ENCODE data around the gene POLR2A. TPM values are rescaled to one million over a fixed set of nuclear protein-coding genes. Genes with fewer than 3 reads are reported as not detected.
A peak's percentile ranks its signal among the peaks of the same experiment; 100 is the strongest.

POLR2A gene
- 101 TPM for total RNA-seq
- long read RNA-seq, partial matches to known transcripts, result 27 of 35 reads
- long read RNA-seq, other reads (novel, unspliced or antisense), result 8 of 35 reads

DNA sequence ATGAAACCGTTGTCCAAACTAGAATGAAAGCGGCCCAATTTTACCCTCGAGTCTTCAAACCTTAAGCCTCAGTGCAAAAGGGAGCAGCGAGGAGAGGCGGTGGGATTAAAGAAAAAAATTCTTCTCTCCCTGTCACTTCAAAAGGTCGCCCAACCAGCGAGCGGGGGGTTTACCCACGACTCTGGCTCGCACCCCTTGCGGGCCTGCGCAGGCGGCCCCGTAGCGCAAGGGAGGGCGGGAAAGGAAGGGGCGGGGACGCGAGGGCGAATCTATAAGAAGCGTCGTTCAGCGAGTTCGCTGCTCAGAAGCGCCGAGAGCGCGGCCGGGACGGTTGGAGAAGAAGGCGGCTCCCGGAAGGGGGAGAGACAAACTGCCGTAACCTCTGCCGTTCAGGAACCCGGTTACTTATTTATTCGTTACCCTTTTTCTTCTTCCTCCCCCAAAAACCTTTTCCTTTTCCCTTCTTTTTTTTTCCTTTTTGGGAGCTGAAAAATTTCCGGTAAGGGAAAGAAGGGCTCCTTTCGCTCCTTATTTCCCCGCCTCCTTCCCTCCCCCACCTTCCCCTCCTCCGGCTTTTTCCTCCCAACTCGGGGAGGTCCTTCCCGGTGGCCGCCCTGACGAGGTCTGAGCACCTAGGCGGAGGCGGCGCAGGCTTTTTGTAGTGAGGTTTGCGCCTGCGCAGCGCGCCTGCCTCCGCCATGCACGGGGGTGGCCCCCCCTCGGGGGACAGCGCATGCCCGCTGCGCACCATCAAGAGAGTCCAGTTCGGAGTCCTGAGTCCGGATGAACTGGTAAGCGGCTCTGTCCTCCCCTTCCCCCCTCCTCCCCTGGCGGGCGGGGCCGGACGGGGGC lies at the start of gene POLR2A:
TSS of gene POLR2A (plus strand) at position 300 of the 852 bp plus-strand sequence.
- Histone ChIP-seq H3K4me1 (peaks cover 60% of the 10 kb centered on the region), H3K27me3 (ENCODE audit: low read depth) (no peaks in the 10 kb centered on the region), H3K36me3 (no peaks in the 10 kb centered on the region), H3K27ac (peak within 1 kb of the TSS; percentile 100), H3K4me3 (peak within 1 kb of the TSS; percentile 77), H3K9me3 (no peaks in the 10 kb centered on the region)
- DNase-seq (peak; percentile 98), ATAC-seq (peak; percentile 90 to 93)
- TF ChIP-seq, protein P1, sequence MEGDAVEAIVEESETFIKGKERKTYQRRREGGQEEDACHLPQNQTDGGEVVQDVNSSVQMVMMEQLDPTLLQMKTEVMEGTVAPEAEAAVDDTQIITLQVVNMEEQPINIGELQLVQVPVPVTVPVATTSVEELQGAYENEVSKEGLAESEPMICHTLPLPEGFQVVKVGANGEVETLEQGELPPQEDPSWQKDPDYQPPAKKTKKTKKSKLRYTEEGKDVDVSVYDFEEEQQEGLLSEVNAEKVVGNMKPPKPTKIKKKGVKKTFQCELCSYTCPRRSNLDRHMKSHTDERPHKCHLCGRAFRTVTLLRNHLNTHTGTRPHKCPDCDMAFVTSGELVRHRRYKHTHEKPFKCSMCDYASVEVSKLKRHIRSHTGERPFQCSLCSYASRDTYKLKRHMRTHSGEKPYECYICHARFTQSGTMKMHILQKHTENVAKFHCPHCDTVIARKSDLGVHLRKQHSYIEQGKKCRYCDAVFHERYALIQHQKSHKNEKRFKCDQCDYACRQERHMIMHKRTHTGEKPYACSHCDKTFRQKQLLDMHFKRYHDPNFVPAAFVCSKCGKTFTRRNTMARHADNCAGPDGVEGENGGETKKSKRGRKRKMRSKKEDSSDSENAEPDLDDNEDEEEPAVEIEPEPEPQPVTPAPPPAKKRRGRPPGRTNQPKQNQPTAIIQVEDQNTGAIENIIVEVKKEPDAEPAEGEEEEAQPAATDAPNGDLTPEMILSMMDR (IDR thresholded peaks at IDR 0.05), result peak; percentile 17
- intact Hi-C loops (cut with DNase I), result no loop called here

DNA sequence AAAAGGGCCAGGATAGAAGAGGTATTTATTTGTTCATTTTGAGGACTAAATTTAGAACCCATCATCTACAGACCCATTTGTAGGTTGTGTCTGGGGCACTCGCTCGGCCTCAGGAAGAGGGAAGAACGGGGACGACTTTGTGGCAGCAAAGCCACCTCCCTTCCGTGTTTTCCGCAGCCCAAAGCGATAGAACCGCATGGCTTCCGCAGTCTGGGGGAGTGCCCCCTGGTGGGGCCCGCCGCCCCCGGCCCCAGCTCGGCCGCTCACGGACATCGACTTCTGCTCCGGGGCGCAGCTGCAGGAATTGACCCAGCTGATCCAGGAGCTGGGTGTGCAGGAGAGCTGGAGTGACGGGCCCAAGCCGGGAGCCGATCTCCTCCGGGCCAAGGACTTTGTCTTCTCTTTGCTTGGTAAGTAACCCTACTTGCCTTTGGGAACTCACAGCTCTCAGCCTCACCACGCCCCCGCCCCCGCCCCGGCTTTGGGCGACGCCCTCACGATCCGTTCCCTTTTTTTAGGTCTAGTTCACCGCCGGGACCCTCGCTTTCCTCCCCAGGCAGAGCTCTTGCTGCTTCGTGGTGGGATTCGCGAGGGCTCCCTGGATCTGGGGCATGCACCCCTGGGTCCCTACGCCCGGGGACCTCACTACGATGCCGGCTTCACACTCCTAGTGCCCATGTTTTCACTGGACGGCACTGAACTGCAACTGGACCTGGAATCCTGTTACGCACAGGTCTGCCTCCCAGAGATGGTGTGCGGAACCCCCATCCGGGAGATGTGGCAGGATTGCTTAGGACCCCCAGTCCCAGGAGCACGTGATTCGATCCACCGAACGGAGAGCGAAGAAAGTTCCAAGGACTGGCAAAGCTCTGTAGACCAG lies 48.2 kb upstream of the POLR2A start:
- DNase-seq (peak; percentile 81), ATAC-seq (peak; percentile 31 to 46)
- intact Hi-C loops (cut with DNase I), result no loop called here
- TF ChIP-seq, protein P1 (IDR thresholded peaks at IDR 0.05), result no peak
- Histone ChIP-seq H3K27me3 (ENCODE audit: low read depth) (peaks cover 28% of the 10 kb centered on the region), H3K36me3 (no peaks in the 10 kb centered on the region), H3K4me1 (peaks cover 56% of the 10 kb centered on the region), H3K27ac (peak overlapping the region; percentile 81), H3K9me3 (no peaks in the 10 kb centered on the region), H3K4me3 (peak overlapping the region; percentile 76)

DNA sequence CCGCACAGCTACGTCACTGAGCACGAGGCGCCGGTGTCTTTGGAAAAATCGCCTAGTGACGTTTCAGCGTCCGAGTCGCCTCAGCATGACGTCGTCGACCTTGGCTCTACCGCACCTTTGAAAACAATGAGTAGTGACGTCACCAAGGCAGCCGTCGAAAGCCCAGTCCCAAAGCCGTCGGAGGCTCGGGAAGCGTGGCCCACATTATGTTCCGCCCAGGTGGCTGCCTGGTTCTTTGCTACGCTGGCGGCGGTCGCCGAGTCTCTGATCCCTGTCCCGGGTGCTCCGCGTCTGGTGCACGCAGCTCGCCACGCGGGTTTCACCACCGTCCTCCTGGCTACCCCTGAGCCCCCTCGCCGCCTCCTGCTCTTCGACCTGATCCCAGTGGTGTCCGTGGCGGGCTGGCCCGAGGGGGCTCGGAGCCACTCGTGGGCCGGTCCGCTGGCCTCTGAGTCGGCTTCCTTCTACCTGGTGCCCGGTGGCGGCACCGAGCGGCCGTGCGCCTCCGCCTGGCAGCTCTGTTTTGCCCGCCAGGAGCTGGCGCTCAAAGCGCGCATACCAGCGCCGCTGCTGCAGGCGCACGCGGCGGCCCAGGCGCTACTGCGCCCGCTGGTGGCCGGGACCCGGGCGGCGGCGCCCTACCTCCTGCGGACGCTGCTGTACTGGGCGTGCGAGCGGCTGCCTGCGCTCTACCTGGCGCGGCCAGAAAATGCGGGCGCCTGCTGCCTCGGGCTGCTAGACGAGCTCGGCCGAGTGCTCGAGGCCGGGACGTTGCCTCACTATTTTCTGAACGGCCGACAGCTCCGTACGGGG lies 47.4 kb upstream of the POLR2A start:
- H3K4me1 ChIP-seq, result peaks cover 56% of the 10 kb centered on the region
- DNase-seq, result peak; percentile 90

DNA sequence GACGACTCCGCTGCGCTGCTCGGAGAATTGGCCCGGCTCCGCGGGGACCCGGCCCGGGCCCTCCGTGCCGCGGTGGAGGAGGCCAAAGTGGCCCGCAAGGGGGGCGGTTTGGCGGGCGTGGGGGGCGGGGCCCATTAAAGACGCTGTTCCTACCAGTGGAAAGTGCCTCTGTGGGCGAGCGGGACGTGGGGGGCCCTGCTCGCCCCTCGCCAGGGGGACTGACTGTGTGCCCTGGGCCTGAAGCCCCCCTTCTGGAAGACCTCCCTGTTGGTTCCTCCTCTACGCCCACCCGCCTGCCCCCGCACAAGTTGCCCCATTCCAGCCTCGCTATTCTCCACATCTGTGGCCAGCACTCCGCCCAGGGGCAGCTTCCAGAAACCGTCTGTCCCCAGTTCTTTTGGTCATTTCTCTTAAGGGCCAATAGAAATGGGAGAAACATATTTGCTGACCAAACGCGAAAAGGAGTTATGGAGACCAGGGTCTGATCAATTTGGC lies 46.8 kb upstream of the POLR2A start:
- no peaks in the 10 kb centered on the region for H3K36me3 ChIP-seq
- peak overlapping the region; percentile 76 for H3K4me3 ChIP-seq
- H3K9me3 ChIP-seq, result no peaks in the 10 kb centered on the region
- H3K27me3 ChIP-seq (ENCODE audit: low read depth), result peaks cover 34% of the 10 kb centered on the region
- intact Hi-C loops (cut with DNase I), result no loop called here
- ATAC-seq (no peak), DNase-seq (no peak)
- TF ChIP-seq, protein P1 (IDR thresholded peaks at IDR 0.05), result no peak
- no peak overlapping the region for H3K27ac ChIP-seq
- peaks cover 56% of the 10 kb centered on the region for H3K4me1 ChIP-seq

More for the DNA sequence above, 47.4 kb upstream of the POLR2A start:
- intact Hi-C loops (cut with DNase I), result no loop called here
- H3K9me3 ChIP-seq, result no peaks in the 10 kb centered on the region
- TF ChIP-seq, protein P1 (IDR thresholded peaks at IDR 0.05), result peak; percentile 87
- H3K4me3 ChIP-seq, result peak overlapping the region; percentile 76
- H3K27ac ChIP-seq, result peak overlapping the region; percentile 81
- H3K27me3 ChIP-seq (ENCODE audit: low read depth), result peaks cover 34% of the 10 kb centered on the region
- H3K36me3 ChIP-seq, result no peaks in the 10 kb centered on the region
- ATAC-seq, result peak; percentile 87 to 90

Measured in lower lobe of right lung (tissue), 2 donors.